Measurements from ENCODE around the gene F11.
"Not testable (repeated sequence)": the region's sequence is repeated elsewhere in the genome, so short reads cannot be mapped to it uniquely, and the experiment has no call there.

DNA sequence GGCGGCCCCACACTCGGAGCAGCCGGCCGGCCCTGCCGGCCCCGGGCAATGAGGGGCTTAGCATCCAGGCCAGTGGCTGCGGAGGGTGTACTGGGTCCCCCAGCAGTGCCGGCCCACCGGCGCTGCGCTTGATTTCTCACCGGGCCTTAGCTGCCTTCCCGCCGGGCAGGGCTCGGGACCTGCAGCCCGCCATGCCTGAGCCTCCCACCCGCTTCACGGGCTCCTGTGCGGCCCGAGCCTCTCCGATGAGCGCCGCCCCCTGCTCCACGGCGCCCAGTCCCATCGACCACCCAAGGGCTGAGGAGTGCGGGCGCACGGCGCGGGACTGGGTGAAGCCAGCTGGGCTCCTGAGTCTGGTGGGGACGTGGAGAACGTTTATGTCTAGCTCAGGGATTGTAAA, 58.7 kb downstream of the F11 start:
- not testable (repeated sequence) for TF ChIP-seq TP53 (CRISPR knock-in tag; IDR thresholded peaks at IDR 0.05)
- TF ChIP-seq, protein P1, sequence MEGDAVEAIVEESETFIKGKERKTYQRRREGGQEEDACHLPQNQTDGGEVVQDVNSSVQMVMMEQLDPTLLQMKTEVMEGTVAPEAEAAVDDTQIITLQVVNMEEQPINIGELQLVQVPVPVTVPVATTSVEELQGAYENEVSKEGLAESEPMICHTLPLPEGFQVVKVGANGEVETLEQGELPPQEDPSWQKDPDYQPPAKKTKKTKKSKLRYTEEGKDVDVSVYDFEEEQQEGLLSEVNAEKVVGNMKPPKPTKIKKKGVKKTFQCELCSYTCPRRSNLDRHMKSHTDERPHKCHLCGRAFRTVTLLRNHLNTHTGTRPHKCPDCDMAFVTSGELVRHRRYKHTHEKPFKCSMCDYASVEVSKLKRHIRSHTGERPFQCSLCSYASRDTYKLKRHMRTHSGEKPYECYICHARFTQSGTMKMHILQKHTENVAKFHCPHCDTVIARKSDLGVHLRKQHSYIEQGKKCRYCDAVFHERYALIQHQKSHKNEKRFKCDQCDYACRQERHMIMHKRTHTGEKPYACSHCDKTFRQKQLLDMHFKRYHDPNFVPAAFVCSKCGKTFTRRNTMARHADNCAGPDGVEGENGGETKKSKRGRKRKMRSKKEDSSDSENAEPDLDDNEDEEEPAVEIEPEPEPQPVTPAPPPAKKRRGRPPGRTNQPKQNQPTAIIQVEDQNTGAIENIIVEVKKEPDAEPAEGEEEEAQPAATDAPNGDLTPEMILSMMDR (IDR thresholded peaks at IDR 0.05), result not testable (repeated sequence)

Measured in WTC11 (cell line).